HG03457 (cell line): ENCODE data around the gene TXN.
"Not testable (repeated sequence)": the region's sequence is repeated elsewhere in the genome, so short reads cannot be mapped to it uniquely, and the experiment has no call there.

Experiments used
- ATAC-seq: cut with Tn5 transposase; IDR thresholded peaks from one replicate; pipeline ENCODE4 v1.9.1; 2021; ENCODE audit warnings: moderate number of reproducible peaks; ENCODE audit not compliant: unreplicated experiment

Gene TXN

GRCh38 chr9:110214090-110214489, 42.2 kb downstream of the TXN start:
- no peak for ATAC-seq

- ATAC-seq: no peak
Measured at GRCh38 chr9:110213413-110214044, 42.8 kb downstream of the TXN start.

GRCh38 chr9:110208031-110208430, 48.3 kb downstream of the TXN start, which contains the start of gene C9orf152:
C9orf152 (minus strand) TSS chr9:110208159; CDS start chr9:110207579, 580 bp downstream.
- no peak for ATAC-seq

GRCh38 chr9:110207071-110207641, 49.2 kb downstream of the TXN start:
- ATAC-seq: no peak

GRCh38 chr9:110206389-110206788, 49.9 kb downstream of the TXN start:
- no peak for ATAC-seq

- not testable (repeated sequence) for ATAC-seq
Measured at GRCh38 chr9:110205612-110206011, 50.7 kb downstream of the TXN start.

GRCh38 chr9:110202232-110202631, 54.1 kb downstream of the TXN start:
- no peak for ATAC-seq

- no peak for ATAC-seq
Measured at GRCh38 chr9:110199643-110200042, 56.7 kb downstream of the TXN start.

- ATAC-seq: no peak
Measured at GRCh38 chr9:110198357-110198756, 58.0 kb downstream of the TXN start.

- no peak for ATAC-seq
Measured at GRCh38 chr9:110197330-110198187, 58.7 kb downstream of the TXN start.

- not testable (repeated sequence) for ATAC-seq
Measured at GRCh38 chr9:110196084-110196499, 60.2 kb downstream of the TXN start.
